ENCODE data around the gene CEP41. TPM values are rescaled to one million over a fixed set of nuclear protein-coding genes. Genes with fewer than 3 reads are reported as not detected.

CEP41 gene
- total RNA-seq, 3 donors from 2014 or later, result 5.9 to 8.9 (median 7.0) TPM

DNA sequence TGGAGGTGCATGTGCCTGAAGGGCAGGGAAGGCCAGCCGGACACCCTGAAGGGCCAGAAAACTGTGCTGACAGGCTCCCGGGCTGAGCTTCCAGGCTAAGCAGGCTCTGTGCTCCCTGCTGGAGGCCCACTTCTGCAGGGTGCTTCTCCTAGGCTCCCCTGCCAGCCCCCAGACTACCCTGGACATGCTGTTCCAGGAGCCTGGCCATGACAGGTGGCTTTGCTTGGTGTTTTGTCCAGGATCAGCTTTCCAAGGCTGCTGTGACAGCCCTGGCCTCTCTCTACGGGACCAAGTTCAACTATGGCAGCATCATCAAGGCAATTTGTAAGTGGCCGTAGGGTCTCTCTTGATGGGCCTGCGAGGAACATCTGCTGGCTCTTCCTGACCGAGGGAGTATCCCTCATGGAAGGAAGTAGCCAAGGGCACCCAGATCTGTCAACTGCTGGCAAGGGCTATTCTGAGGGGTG is 55.2 kb downstream of the CEP41 start:
- no peak for DNase-seq (ENCODE audit: low spot score in 2 of 2)
- TF ChIP-seq POLR2AphosphoS5 (IDR thresholded peaks at IDR 0.05) (no peak), POLR2A (IDR thresholded peaks at IDR 0.05) (no peak)
- TF ChIP-seq, protein P1, sequence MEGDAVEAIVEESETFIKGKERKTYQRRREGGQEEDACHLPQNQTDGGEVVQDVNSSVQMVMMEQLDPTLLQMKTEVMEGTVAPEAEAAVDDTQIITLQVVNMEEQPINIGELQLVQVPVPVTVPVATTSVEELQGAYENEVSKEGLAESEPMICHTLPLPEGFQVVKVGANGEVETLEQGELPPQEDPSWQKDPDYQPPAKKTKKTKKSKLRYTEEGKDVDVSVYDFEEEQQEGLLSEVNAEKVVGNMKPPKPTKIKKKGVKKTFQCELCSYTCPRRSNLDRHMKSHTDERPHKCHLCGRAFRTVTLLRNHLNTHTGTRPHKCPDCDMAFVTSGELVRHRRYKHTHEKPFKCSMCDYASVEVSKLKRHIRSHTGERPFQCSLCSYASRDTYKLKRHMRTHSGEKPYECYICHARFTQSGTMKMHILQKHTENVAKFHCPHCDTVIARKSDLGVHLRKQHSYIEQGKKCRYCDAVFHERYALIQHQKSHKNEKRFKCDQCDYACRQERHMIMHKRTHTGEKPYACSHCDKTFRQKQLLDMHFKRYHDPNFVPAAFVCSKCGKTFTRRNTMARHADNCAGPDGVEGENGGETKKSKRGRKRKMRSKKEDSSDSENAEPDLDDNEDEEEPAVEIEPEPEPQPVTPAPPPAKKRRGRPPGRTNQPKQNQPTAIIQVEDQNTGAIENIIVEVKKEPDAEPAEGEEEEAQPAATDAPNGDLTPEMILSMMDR (IDR thresholded peaks at IDR 0.05), result no peak
- intact Hi-C loops (cut with DNase I; ENCODE audit: low total_unique reads), result no loop called here
- H3K4me1 ChIP-seq, result no peaks in the 10 kb centered on the region
- no peaks in the 10 kb centered on the region for H3K36me3 ChIP-seq
- H3K27me3 ChIP-seq, result no peaks in the 10 kb centered on the region
- no peaks in the 10 kb centered on the region for H3K9me3 ChIP-seq
- H3K27ac ChIP-seq, result no peak overlapping the region
- H3K4me3 ChIP-seq, result no peak overlapping the region

DNA sequence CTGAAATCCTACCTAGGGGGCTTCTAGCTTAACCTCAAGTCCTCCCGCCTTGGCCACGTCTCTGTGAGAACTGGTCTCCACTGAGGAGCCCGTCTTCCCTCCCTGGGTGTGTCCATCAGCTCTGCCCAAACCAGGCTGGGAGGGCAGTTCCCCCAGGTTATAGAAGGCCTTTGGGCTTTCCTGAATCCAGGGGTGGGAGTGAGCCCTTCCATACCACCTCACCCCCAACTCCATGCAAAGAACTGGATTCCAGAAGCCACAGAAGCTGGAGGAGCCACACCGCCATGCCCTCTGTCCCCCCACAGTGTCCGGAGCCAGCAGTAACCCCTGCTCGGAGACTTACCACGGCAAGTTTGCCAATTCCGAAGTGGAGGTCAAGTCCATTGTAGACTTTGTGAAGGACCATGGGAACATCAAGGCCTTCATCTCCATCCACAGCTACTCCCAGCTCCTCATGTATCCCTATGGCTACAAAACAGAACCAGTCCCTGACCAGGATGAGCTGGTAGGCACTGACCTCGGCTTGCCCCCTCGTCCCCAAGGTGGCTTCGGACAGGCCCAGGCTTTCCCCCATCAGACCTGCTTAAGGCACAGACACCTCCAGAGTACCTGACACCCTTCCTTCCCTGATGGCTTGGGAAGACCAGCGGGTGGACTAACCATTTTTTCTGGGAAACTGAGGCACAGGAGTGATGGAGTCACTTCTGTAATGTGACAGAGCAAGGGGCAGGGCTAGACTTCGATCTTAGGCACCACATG is 55.8 kb downstream of the CEP41 start:
- no peak for DNase-seq (ENCODE audit: low spot score in 2 of 2)
- Histone ChIP-seq H3K4me3 (no peak overlapping the region), H3K27ac (no peak overlapping the region), H3K9me3 (no peaks in the 10 kb centered on the region), H3K27me3 (no peaks in the 10 kb centered on the region), H3K36me3 (no peaks in the 10 kb centered on the region), H3K4me1 (peaks cover 2 to 3% of the 10 kb centered on the region in 2 donors)
- intact Hi-C loops (cut with DNase I; ENCODE audit: low total_unique reads), result no loop called here
- TF ChIP-seq, protein P1 (IDR thresholded peaks at IDR 0.05), result no peak
- TF ChIP-seq POLR2AphosphoS5 (IDR thresholded peaks at IDR 0.05), result no peak
- no peak for TF ChIP-seq POLR2A (IDR thresholded peaks at IDR 0.05)

DNA sequence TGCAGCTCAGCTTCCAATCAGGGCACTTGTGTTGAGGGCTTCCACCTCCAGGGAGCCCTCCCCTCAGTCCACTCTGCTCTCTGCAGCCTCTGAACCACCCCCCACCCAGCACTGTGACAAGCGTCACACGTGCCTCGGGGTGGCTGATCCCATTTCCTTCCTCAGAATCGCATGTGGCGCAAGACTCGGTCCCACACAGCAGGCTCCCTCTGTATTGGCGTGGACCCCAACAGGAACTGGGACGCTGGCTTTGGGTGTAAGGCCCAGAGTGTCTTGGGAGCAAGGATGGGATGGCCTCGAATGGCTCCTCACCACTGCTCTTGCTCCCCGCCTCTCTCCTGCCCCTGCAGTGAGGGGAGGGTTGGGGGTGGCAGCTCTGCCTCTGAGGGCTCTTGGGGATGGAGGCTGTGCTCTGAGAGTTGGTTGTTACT is 56.4 kb downstream of the CEP41 start:
- H3K27me3 ChIP-seq, result no peaks in the 10 kb centered on the region
- TF ChIP-seq, protein P1 (IDR thresholded peaks at IDR 0.05), result no peak
- no peak for TF ChIP-seq POLR2AphosphoS5 (IDR thresholded peaks at IDR 0.05)
- no peak for TF ChIP-seq POLR2A (IDR thresholded peaks at IDR 0.05)
- H3K36me3 ChIP-seq, result no peaks in the 10 kb centered on the region
- H3K4me1 ChIP-seq, result peaks cover 3 to 8% of the 10 kb centered on the region in 2 donors
- H3K9me3 ChIP-seq, result no peaks in the 10 kb centered on the region
- no peak overlapping the region for H3K4me3 ChIP-seq
- H3K27ac ChIP-seq, result no peak overlapping the region
- intact Hi-C loops (cut with DNase I; ENCODE audit: low total_unique reads), result no loop called here
- no peak for DNase-seq (ENCODE audit: low spot score in 2 of 2)

DNA sequence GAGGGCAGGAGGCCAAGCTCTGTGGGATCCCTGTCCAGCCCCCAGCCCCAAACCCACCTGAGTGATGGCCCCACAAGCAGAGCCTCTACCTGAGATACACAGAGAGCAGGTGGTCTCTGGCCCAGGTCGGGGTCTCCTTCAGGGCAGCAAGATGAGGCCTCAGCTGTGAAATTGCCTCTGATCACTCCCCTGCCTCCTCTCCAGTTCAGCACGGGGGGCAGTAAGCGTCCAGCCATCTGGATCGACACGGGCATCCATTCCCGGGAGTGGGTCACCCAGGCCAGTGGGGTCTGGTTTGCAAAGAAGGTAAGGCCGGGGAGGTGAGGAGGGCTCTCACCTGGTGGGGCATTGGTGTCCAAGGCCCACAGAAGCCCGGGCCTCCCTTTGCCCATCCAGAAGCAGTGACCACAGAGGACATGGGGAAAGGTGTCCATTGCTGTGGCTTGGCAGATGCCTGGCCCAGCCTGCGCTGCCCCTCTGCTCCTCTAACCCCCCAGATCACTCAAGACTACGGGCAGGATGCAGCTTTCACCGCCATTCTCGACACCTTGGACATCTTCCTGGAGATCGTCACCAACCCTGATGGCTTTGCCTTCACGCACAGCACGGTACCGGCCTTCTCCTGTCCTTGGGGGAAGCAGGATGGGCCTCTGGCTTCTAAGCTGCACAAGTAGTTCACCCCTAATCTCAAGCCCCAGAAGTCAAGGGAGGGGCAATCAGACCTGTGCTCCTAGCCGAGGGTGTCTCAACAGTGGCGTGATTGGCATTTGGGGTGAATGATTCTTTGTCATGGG is 57.4 kb downstream of the CEP41 start:
- intact Hi-C loops (cut with DNase I; ENCODE audit: low total_unique reads), result no loop called here
- no peak overlapping the region for H3K4me3 ChIP-seq
- no peaks in the 10 kb centered on the region for H3K36me3 ChIP-seq
- H3K9me3 ChIP-seq, result no peaks in the 10 kb centered on the region
- DNase-seq (ENCODE audit: low spot score in 2 of 2), result peak in 1 of 2 donors; percentile 10
- TF ChIP-seq POLR2A (IDR thresholded peaks at IDR 0.05) (no peak), POLR2AphosphoS5 (IDR thresholded peaks at IDR 0.05) (no peak)
- TF ChIP-seq, protein P1 (IDR thresholded peaks at IDR 0.05), result no peak
- H3K27me3 ChIP-seq, result no peaks in the 10 kb centered on the region
- peaks cover 3 to 8% of the 10 kb centered on the region in 2 donors for H3K4me1 ChIP-seq
- no peak overlapping the region for H3K27ac ChIP-seq
